ENCODE results near the gene FBXO24.

FBXO24 gene

GRCh38 chr7:100613412-100614175, 27.5 kb downstream of the FBXO24 start:
- Histone ChIP-seq H2BK12ac (ENCODE audit: low read length) (no peak overlapping the region), H2BK120ac (ENCODE audit: low read depth, low read length) (no peak overlapping the region), H3K14ac (ENCODE audit: low read length) (no peak overlapping the region), H3K18ac (ENCODE audit: low read length) (no peak overlapping the region), H4K8ac (ENCODE audit: low read depth, low read length) (no peak overlapping the region), H3K4me1 (ENCODE audit: control insufficient read depth in 2 of 2, insufficient read depth in 1 of 2, low read depth in 1 of 2, low read length in 2 of 2) (peaks cover 3 to 6% of the 10 kb centered on the region in 2 donors), H3K79me1 (ENCODE audit: low read depth, low read length) (no peaks in the 10 kb centered on the region), H3K23ac (ENCODE audit: low read depth, low read length, poor library complexity) (peak overlapping the region; percentile 22), H2AK5ac (ENCODE audit: low read depth, low read length) (peak overlapping the region; percentile 23), H3K36me3 (replicated peaks in 1 of 2; ENCODE audit: control insufficient read depth in 2 of 2, insufficient read depth in 2 of 2, low read length in 2 of 2) (peaks cover 0 to 9% of the 10 kb centered on the region in 2 donors), H3K9me3 (replicated peaks in 1 of 2; ENCODE audit: control insufficient read depth in 2 of 2, insufficient read depth in 1 of 2, low read depth in 1 of 2, low read length in 2 of 2) (no peaks in the 10 kb centered on the region), H3K4ac (ENCODE audit: low read length) (no peak overlapping the region), H3K4me2 (ENCODE audit: insufficient read depth, low read length, poor library complexity, severe bottlenecking) (no peak overlapping the region), H2BK15ac (ENCODE audit: low read length) (no peak overlapping the region), H2BK5ac (ENCODE audit: low read length) (no peak overlapping the region), H3K9ac (ENCODE audit: low read depth, low read length, poor library complexity) (no peak overlapping the region), H2AFZ (ENCODE audit: low read length) (no peak overlapping the region), H4K91ac (ENCODE audit: low read depth, low read length, poor library complexity) (no peak overlapping the region), H3K27ac (replicated peaks; ENCODE audit: low read length) (no peak overlapping the region), H3K27me3 (ENCODE audit: control insufficient read depth in 3 of 3, insufficient read depth in 3 of 3, low read depth in 1 of 3, low read length in 3 of 3) (no peaks in the 10 kb centered on the region), H3K4me3 (ENCODE audit: low read length in 2 of 2) (peak overlapping the region in 1 of 2 donors; percentile 60)
- no CpG with 5 or more reads among the region's 13 CpGs for WGBS, 2 donors (ENCODE audit: extremely low coverage in 2 of 2, insufficient read length in 2 of 2, insufficient replicate concordance in 1 of 2)
- no peak for DNase-seq (ENCODE audit: low spot score)

- Histone ChIP-seq H3K18ac (ENCODE audit: low read length) (no peak overlapping the region), H4K91ac (ENCODE audit: low read depth, low read length, poor library complexity) (no peak overlapping the region), H2BK12ac (ENCODE audit: low read length) (no peak overlapping the region), H3K14ac (ENCODE audit: low read length) (no peak overlapping the region), H3K36me3 (replicated peaks in 1 of 2; ENCODE audit: control insufficient read depth in 2 of 2, insufficient read depth in 2 of 2, low read length in 2 of 2) (peaks cover 0 to 9% of the 10 kb centered on the region in 2 donors), H3K4me1 (ENCODE audit: control insufficient read depth in 2 of 2, insufficient read depth in 1 of 2, low read depth in 1 of 2, low read length in 2 of 2) (peaks cover 3 to 6% of the 10 kb centered on the region in 2 donors), H2AFZ (ENCODE audit: low read length) (no peak overlapping the region), H3K23ac (ENCODE audit: low read depth, low read length, poor library complexity) (no peak overlapping the region), H3K79me1 (ENCODE audit: low read depth, low read length) (no peaks in the 10 kb centered on the region), H2AK5ac (ENCODE audit: low read depth, low read length) (no peak overlapping the region), H2BK15ac (ENCODE audit: low read length) (no peak overlapping the region), H2BK5ac (ENCODE audit: low read length) (no peak overlapping the region), H3K4me3 (ENCODE audit: low read length in 2 of 2) (no peak overlapping the region), H3K4me2 (ENCODE audit: insufficient read depth, low read length, poor library complexity, severe bottlenecking) (no peak overlapping the region), H3K9ac (ENCODE audit: low read depth, low read length, poor library complexity) (no peak overlapping the region), H3K27me3 (ENCODE audit: control insufficient read depth in 3 of 3, insufficient read depth in 3 of 3, low read depth in 1 of 3, low read length in 3 of 3) (no peaks in the 10 kb centered on the region), H3K9me3 (replicated peaks in 1 of 2; ENCODE audit: control insufficient read depth in 2 of 2, insufficient read depth in 1 of 2, low read depth in 1 of 2, low read length in 2 of 2) (no peaks in the 10 kb centered on the region), H2BK120ac (ENCODE audit: low read depth, low read length) (no peak overlapping the region), H3K27ac (replicated peaks; ENCODE audit: low read length) (no peak overlapping the region), H3K4ac (ENCODE audit: low read length) (no peak overlapping the region), H4K8ac (ENCODE audit: low read depth, low read length) (no peak overlapping the region)
- DNase-seq (ENCODE audit: low spot score), result no peak
- WGBS, 2 donors (ENCODE audit: extremely low coverage in 2 of 2, insufficient read length in 2 of 2, insufficient replicate concordance in 1 of 2), result no CpG with 5 or more reads among the region's 6 CpGs
Observed at GRCh38 chr7:100614308-100614861, 28.3 kb downstream of the FBXO24 start.

GRCh38 chr7:100620239-100620638, 34.1 kb downstream of the FBXO24 start:
- Histone ChIP-seq H3K14ac (ENCODE audit: low read length) (no peak overlapping the region), H4K8ac (ENCODE audit: low read depth, low read length) (no peak overlapping the region), H3K36me3 (replicated peaks in 1 of 2; ENCODE audit: control insufficient read depth in 2 of 2, insufficient read depth in 2 of 2, low read length in 2 of 2) (peaks cover 0 to 3% of the 10 kb centered on the region in 2 donors), H3K27me3 (ENCODE audit: control insufficient read depth in 3 of 3, insufficient read depth in 3 of 3, low read depth in 1 of 3, low read length in 3 of 3) (no peaks in the 10 kb centered on the region), H3K4me3 (ENCODE audit: low read length in 2 of 2) (no peak overlapping the region), H3K9me3 (replicated peaks in 1 of 2; ENCODE audit: control insufficient read depth in 2 of 2, insufficient read depth in 1 of 2, low read depth in 1 of 2, low read length in 2 of 2) (no peaks in the 10 kb centered on the region), H2AK5ac (ENCODE audit: low read depth, low read length) (no peak overlapping the region), H2AFZ (ENCODE audit: low read length) (no peak overlapping the region), H3K4ac (ENCODE audit: low read length) (no peak overlapping the region), H3K23ac (ENCODE audit: low read depth, low read length, poor library complexity) (no peak overlapping the region), H3K4me1 (ENCODE audit: control insufficient read depth in 2 of 2, insufficient read depth in 1 of 2, low read depth in 1 of 2, low read length in 2 of 2) (no peaks in the 10 kb centered on the region), H3K27ac (replicated peaks; ENCODE audit: low read length) (no peak overlapping the region), H3K18ac (ENCODE audit: low read length) (no peak overlapping the region), H2BK12ac (ENCODE audit: low read length) (no peak overlapping the region), H2BK15ac (ENCODE audit: low read length) (no peak overlapping the region), H4K91ac (ENCODE audit: low read depth, low read length, poor library complexity) (no peak overlapping the region), H3K4me2 (ENCODE audit: insufficient read depth, low read length, poor library complexity, severe bottlenecking) (no peak overlapping the region), H3K9ac (ENCODE audit: low read depth, low read length, poor library complexity) (peak overlapping the region; percentile 77), H3K79me1 (ENCODE audit: low read depth, low read length) (no peaks in the 10 kb centered on the region), H2BK5ac (ENCODE audit: low read length) (peak overlapping the region; percentile 66), H2BK120ac (ENCODE audit: low read depth, low read length) (no peak overlapping the region)
- WGBS, 2 donors (ENCODE audit: extremely low coverage in 2 of 2, insufficient read length in 2 of 2, insufficient replicate concordance in 1 of 2), result no CpG with 5 or more reads among the region's 6 CpGs
- no peak for DNase-seq (ENCODE audit: low spot score)

GRCh38 chr7:100620804-100621203, 34.7 kb downstream of the FBXO24 start:
- DNase-seq (ENCODE audit: low spot score), result no peak
- Histone ChIP-seq H3K4ac (ENCODE audit: low read length) (no peak overlapping the region), H3K18ac (ENCODE audit: low read length) (peak overlapping the region; percentile 71), H3K4me3 (ENCODE audit: low read length in 2 of 2) (no peak overlapping the region), H3K9me3 (replicated peaks in 1 of 2; ENCODE audit: control insufficient read depth in 2 of 2, insufficient read depth in 1 of 2, low read depth in 1 of 2, low read length in 2 of 2) (no peaks in the 10 kb centered on the region), H3K27ac (replicated peaks; ENCODE audit: low read length) (no peak overlapping the region), H3K79me1 (ENCODE audit: low read depth, low read length) (no peaks in the 10 kb centered on the region), H2BK12ac (ENCODE audit: low read length) (no peak overlapping the region), H2BK15ac (ENCODE audit: low read length) (no peak overlapping the region), H3K36me3 (replicated peaks in 1 of 2; ENCODE audit: control insufficient read depth in 2 of 2, insufficient read depth in 2 of 2, low read length in 2 of 2) (peaks cover 0 to 3% of the 10 kb centered on the region in 2 donors), H3K23ac (ENCODE audit: low read depth, low read length, poor library complexity) (no peak overlapping the region), H3K4me1 (ENCODE audit: control insufficient read depth in 2 of 2, insufficient read depth in 1 of 2, low read depth in 1 of 2, low read length in 2 of 2) (no peaks in the 10 kb centered on the region), H2BK120ac (ENCODE audit: low read depth, low read length) (no peak overlapping the region), H3K9ac (ENCODE audit: low read depth, low read length, poor library complexity) (no peak overlapping the region), H3K14ac (ENCODE audit: low read length) (no peak overlapping the region), H2AK5ac (ENCODE audit: low read depth, low read length) (no peak overlapping the region), H4K8ac (ENCODE audit: low read depth, low read length) (no peak overlapping the region), H3K4me2 (ENCODE audit: insufficient read depth, low read length, poor library complexity, severe bottlenecking) (no peak overlapping the region), H2BK5ac (ENCODE audit: low read length) (peak overlapping the region; percentile 66), H3K27me3 (ENCODE audit: control insufficient read depth in 3 of 3, insufficient read depth in 3 of 3, low read depth in 1 of 3, low read length in 3 of 3) (no peaks in the 10 kb centered on the region), H4K91ac (ENCODE audit: low read depth, low read length, poor library complexity) (no peak overlapping the region), H2AFZ (ENCODE audit: low read length) (no peak overlapping the region)
- no CpG with 5 or more reads among the region's 23 CpGs for WGBS, 2 donors (ENCODE audit: extremely low coverage in 2 of 2, insufficient read length in 2 of 2, insufficient replicate concordance in 1 of 2)
